ENCODE results near the gene EXOC2.
A peak's percentile ranks its signal among the peaks of the same experiment; 100 is the strongest.
"Not testable (repeated sequence)": the region's sequence is repeated elsewhere in the genome, so short reads cannot be mapped to it uniquely, and the experiment has no call there.

The EXOC2 gene

GRCh38 chr6:680666-681340, 12.1 kb downstream of the EXOC2 start:
- no peak for DNase-seq

GRCh38 chr6:680251-680650, 12.7 kb downstream of the EXOC2 start:
- no peak for DNase-seq

- no peak for DNase-seq
These were observed 13.7 kb downstream of the EXOC2 start for GRCh38 chr6:679282-679681.

- DNase-seq: no peak
These were observed 14.4 kb downstream of the EXOC2 start for GRCh38 chr6:678520-678919.

- DNase-seq: no peak
These were observed 15.0 kb downstream of the EXOC2 start for GRCh38 chr6:677919-678318.

GRCh38 chr6:674956-675355, 18.0 kb downstream of the EXOC2 start:
- no peak for DNase-seq

GRCh38 chr6:674406-674805, 18.5 kb downstream of the EXOC2 start:
- DNase-seq: no peak

- DNase-seq: no peak
These were observed 25.5 kb downstream of the EXOC2 start for GRCh38 chr6:667253-667927.

- DNase-seq: no peak
These were observed 27.3 kb downstream of the EXOC2 start for GRCh38 chr6:665403-666267.

GRCh38 chr6:663788-664187, 29.2 kb downstream of the EXOC2 start:
- not testable (repeated sequence) for DNase-seq

- no peak for DNase-seq
These were observed 33.0 kb downstream of the EXOC2 start for GRCh38 chr6:659716-660581.

- no peak for DNase-seq
These were observed 34.7 kb downstream of the EXOC2 start for GRCh38 chr6:658244-658643.

- DNase-seq: no peak
These were observed 35.2 kb downstream of the EXOC2 start for GRCh38 chr6:657743-658142.

GRCh38 chr6:656460-657252, 36.3 kb downstream of the EXOC2 start, which contains the start of gene HUS1B:
Gene HUS1B, minus strand, starts transcription at chr6:657100. Its CDS starts 156 bp downstream, at chr6:656944.
- DNase-seq: no peak

- DNase-seq: no peak
These were observed 38.8 kb downstream of the EXOC2 start for GRCh38 chr6:654136-654535.

GRCh38 chr6:652865-653264, 40.1 kb downstream of the EXOC2 start:
- no peak for DNase-seq

GRCh38 chr6:650098-650497, 42.8 kb downstream of the EXOC2 start:
- no peak for DNase-seq

GRCh38 chr6:642805-643204, 50.1 kb downstream of the EXOC2 start:
- peak; percentile 23 to 31 for DNase-seq

- DNase-seq: no peak
These were observed 51.5 kb downstream of the EXOC2 start for GRCh38 chr6:641225-641985.

- DNase-seq: no peak
These were observed 56.5 kb downstream of the EXOC2 start for GRCh38 chr6:636488-636887.

GRCh38 chr6:635233-635632, 57.7 kb downstream of the EXOC2 start:
- DNase-seq: no peak

All from inflammatory macrophage treated with lipopolysaccharide for 1 hour (primary cell).